SK-N-SH (cell line): ENCODE measurements around the gene CATSPERB.

Experiments
- CTCF ChIP-seq: fragments of 200-600 bp; sonication (generic); IDR thresholded peaks from 2 replicates; pipeline ENCODE4 v1.6.1; 2017; ENCODE audit warnings: antibody characterized with exemption, mild to moderate bottlenecking, moderate library complexity
- ELF1 ChIP-seq: IDR thresholded peaks from 2 replicates; pipeline ENCODE4 v1.4.0; 2012
- EP300 ChIP-seq, 2 experiments: IDR thresholded peaks; 2 replicates each; pipeline versions ENCODE4 v1.4.0 to v1.6.1; 2012; ENCODE audit warnings: borderline replicate concordance in 1 of 2, low read depth in 1 of 2, low read length in 1 of 2
- FOXM1 ChIP-seq: IDR thresholded peaks from 2 replicates; pipeline ENCODE4 v1.4.0; 2012; ENCODE audit warnings: low read depth, mild to moderate bottlenecking
- GATA2 ChIP-seq: sonication (generic); formaldehyde crosslinking; IDR thresholded peaks from 2 replicates; pipeline ENCODE4 v1.5.0; 2020; ENCODE audit warnings: mild to moderate bottlenecking, missing genetic modification reagents
- IRF3 ChIP-seq: fragments of 150-350 bp; IDR thresholded peaks from 2 replicates; pipeline ENCODE4 v1.6.1; 2016; ENCODE audit warnings: mild to moderate bottlenecking, low read depth, low read length
- JUND ChIP-seq: IDR thresholded peaks from 2 replicates; pipeline ENCODE4 v1.4.0; 2012
- MXI1 ChIP-seq: IDR thresholded peaks from 2 replicates; pipeline ENCODE4 v1.6.1; 2012; ENCODE audit warnings: mild to moderate bottlenecking, low read depth, low read length, improper control_type of control experiment
- PBX3 ChIP-seq: IDR thresholded peaks from 2 replicates; pipeline ENCODE4; 2012
- POLR2AphosphoS5 ChIP-seq: IDR thresholded peaks from 2 replicates; pipeline ENCODE4 v1.6.1; 2012; ENCODE audit warnings: low read depth, low read length
- RFX5 ChIP-seq: IDR thresholded peaks from 2 replicates; pipeline ENCODE4 v1.6.1; 2012; ENCODE audit warnings: mild to moderate bottlenecking, improper control_type of control experiment, low read length
- TAF1 ChIP-seq: IDR thresholded peaks from 2 replicates; pipeline ENCODE4 v1.6.1; 2012; ENCODE audit warnings: low read depth, mild to moderate bottlenecking, low read length, moderate library complexity, borderline replicate concordance

- no peak for TF ChIP-seq IRF3
- TF ChIP-seq EP300 (IDR thresholded peaks at IDR 0.05; ENCODE audit: borderline replicate concordance in 1 of 2, low read depth in 1 of 2, low read length in 1 of 2), result no peak
- TF ChIP-seq CTCF, result no peak
- no peak for TF ChIP-seq GATA2 (CRISPR knock-in tag)
- TF ChIP-seq RFX5, result no peak
- no peak for TF ChIP-seq PBX3
- TF ChIP-seq FOXM1, result no peak
- TF ChIP-seq TAF1, result no peak
- no peak for TF ChIP-seq POLR2AphosphoS5
- TF ChIP-seq ELF1, result no peak
- no peak for TF ChIP-seq JUND
- no peak for TF ChIP-seq MXI1
Observed at GRCh38 chr14:91681893-91682563, 49.9 kb downstream of the CATSPERB start.
